Subcutaneous abdominal adipose tissue (tissue), 5 donors: ENCODE results near the gene RIPOR2.

ENCODE experiments used
- H3K27ac ChIP-seq: one replicate; pipeline ENCODE4 v1.7.0; 2013; ENCODE audit warnings: low read depth, mild to moderate bottlenecking, inconsistent platforms, low read length, moderate library complexity
- H3K27me3 ChIP-seq, 5 donors: one replicate each; pipeline ENCODE4 v1.7.0; 2013; ENCODE audit warnings: low read length in 5 of 5, inconsistent platforms in 1 of 5; ENCODE audit not compliant: control insufficient read depth in 5 of 5, insufficient read depth in 4 of 5
- H3K36me3 ChIP-seq, 5 donors: one replicate each; pipeline ENCODE4 v1.7.0; 2013; ENCODE audit warnings: low read length in 5 of 5; ENCODE audit not compliant: control insufficient read depth in 5 of 5, insufficient read depth in 5 of 5
- H3K4me1 ChIP-seq, 5 donors: one replicate each; pipeline ENCODE4 v1.7.0; 2013; ENCODE audit warnings: low read length in 5 of 5, mild to moderate bottlenecking in 3 of 5, moderate library complexity in 1 of 5; ENCODE audit not compliant: control insufficient read depth in 5 of 5, insufficient read depth in 5 of 5
- H3K4me3 ChIP-seq, 5 donors: one replicate each; pipeline ENCODE4 v1.7.0; 2013; ENCODE audit warnings: low read length in 5 of 5, low read depth in 1 of 5
- H3K9ac ChIP-seq, 5 donors: one replicate each; pipeline ENCODE4 v1.7.0; 2013; ENCODE audit warnings: low read length in 5 of 5, mild to moderate bottlenecking in 4 of 5, moderate library complexity in 3 of 5
- H3K9me3 ChIP-seq, 5 donors: one replicate each; pipeline ENCODE4 v1.7.0; 2013; ENCODE audit warnings: low read length in 5 of 5; ENCODE audit not compliant: control insufficient read depth in 5 of 5
- donor health status: healthy.
- donor health status: healthy.
- donor health status: healthy.
- donor health status: healthy.
- donor health status: healthy.

RIPOR2 gene, protein sequence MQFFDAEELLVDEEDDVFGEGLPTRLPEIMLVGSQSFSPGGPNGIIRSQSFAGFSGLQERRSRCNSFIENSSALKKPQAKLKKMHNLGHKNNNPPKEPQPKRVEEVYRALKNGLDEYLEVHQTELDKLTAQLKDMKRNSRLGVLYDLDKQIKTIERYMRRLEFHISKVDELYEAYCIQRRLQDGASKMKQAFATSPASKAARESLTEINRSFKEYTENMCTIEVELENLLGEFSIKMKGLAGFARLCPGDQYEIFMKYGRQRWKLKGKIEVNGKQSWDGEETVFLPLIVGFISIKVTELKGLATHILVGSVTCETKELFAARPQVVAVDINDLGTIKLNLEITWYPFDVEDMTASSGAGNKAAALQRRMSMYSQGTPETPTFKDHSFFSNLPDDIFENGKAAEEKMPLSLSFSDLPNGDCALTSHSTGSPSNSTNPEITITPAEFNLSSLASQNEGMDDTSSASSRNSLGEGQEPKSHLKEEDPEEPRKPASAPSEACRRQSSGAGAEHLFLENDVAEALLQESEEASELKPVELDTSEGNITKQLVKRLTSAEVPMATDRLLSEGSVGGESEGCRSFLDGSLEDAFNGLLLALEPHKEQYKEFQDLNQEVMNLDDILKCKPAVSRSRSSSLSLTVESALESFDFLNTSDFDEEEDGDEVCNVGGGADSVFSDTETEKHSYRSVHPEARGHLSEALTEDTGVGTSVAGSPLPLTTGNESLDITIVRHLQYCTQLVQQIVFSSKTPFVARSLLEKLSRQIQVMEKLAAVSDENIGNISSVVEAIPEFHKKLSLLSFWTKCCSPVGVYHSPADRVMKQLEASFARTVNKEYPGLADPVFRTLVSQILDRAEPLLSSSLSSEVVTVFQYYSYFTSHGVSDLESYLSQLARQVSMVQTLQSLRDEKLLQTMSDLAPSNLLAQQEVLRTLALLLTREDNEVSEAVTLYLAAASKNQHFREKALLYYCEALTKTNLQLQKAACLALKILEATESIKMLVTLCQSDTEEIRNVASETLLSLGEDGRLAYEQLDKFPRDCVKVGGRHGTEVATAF

DNA sequence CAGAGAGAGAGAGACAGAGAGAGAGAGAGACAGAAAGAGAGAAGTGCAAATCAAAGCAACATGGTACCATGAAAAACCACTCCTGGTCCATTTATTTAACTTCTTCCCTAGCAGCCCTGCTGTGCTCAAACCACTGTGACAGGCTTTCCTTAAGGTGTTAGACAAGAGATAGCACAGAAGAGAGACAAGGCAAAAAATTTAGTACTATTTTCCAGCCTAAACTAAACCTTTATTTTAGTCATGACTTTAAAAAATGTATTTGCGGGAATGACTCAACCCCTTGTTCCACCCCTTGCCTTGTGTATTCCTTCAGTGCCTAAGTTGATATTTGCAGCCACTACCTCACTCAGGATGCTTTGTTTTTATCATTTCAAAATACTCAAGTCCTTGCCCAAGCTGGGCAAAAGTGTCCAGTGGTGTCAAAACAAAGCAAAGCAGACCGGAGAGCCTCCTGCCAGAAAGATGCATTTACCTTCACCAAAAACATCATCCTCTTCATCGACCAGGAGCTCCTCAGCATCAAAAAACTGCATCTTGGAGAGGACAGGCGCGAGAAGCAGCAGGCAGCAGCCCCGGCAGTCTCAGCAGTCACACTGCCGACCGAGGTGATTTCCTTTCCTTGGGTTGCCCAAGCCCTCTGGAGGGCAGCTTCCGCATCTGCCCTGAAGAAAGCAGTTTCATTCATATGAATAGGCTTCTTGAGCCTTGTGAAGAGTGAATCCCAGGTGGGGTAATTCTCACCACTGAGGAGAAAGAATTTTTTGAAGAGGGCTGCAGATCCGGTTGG is at the start of gene RIPOR2:
Gene RIPOR2, minus strand, starts transcription at position 595 of the 787 bp plus-strand sequence. Its CDS starts 62 bp downstream, at position 533.
- Histone ChIP-seq H3K36me3 (no peaks in the 10 kb centered on the region), H3K27ac (no peak within 1 kb of the TSS), H3K9me3 (no peaks in the 10 kb centered on the region), H3K4me1 (peaks cover 3 to 19% (median 14%) of the 10 kb centered on the region in 5 donors), H3K27me3 (no peaks in the 10 kb centered on the region), H3K9ac (no peak within 1 kb of the TSS), H3K4me3 (peak within 1 kb of the TSS in 1 of 5 donors; percentile 13)

DNA sequence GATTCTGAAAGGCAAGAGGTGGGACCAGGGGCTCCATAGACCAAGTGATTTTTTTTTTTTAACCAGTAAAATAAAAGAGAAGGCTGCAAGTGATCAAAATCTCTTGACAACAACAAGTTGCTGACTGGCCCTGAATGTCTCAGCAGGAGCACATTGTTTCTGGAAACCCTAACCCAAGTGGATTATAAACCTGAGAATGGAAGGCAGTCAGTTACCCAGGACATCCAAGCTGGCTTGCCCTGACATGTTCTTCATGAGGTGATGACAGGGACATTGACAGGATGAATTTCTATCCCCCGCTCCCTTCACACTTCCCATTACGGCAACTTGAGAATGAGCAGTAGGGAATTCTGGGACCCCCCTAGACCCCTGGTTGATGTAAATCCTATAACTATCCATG is 49.6 kb upstream of the RIPOR2 start:
- H3K27ac ChIP-seq, result no peak overlapping the region
- peaks cover 0 to 2% (median 0%) of the 10 kb centered on the region in 5 donors for H3K27me3 ChIP-seq
- H3K4me3 ChIP-seq, result no peak overlapping the region
- H3K4me1 ChIP-seq, result no peaks in the 10 kb centered on the region
- no peak overlapping the region for H3K9ac ChIP-seq
- no peaks in the 10 kb centered on the region for H3K36me3 ChIP-seq
- H3K9me3 ChIP-seq, result peaks cover 0 to 10% (median 7%) of the 10 kb centered on the region in 5 donors

DNA sequence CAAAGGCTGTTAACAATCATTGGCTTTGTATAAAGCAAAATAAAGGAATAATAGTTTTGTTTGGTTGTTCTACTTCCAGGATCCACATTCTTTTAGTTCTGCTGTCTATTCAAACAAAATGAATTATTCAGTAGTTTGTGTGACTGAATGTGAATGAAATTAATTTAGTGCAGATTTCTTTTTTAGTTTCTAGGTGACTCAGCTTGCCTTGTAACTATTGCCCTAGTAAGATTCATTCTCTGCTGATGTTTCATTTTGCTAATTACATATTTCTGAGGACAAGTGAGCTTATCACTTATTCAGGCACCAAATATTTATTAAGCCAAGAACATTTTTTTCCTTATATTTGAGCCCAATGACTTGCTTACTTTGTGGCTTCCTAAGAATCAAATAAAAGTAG is 46.5 kb upstream of the RIPOR2 start:
- peaks cover 0 to 4% (median 0%) of the 10 kb centered on the region in 5 donors for H3K9me3 ChIP-seq
- H3K9ac ChIP-seq, result no peak overlapping the region
- peaks cover 0 to 2% (median 0%) of the 10 kb centered on the region in 5 donors for H3K27me3 ChIP-seq
- no peak overlapping the region for H3K4me3 ChIP-seq
- H3K27ac ChIP-seq, result no peak overlapping the region
- H3K36me3 ChIP-seq, result no peaks in the 10 kb centered on the region
- H3K4me1 ChIP-seq, result no peaks in the 10 kb centered on the region

DNA sequence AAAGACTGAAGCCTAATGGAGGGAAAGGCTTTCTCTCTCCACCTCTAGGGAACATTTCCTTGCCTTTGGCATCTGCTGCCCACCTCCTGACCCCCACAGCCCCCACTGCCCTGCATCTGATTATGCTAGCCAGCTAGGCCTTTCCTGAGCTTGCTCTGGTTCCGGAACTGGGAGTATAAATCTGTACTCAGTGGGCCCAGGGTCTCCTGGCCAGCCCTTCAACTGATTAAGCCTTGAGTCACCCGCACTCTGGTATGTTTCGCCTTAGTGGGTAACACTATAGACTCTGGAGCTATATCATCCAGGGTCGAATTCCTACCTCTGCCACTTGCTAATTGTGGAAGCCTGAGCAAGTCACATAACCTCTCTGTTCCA is 45.6 kb upstream of the RIPOR2 start:
- no peak overlapping the region for H3K9ac ChIP-seq
- no peaks in the 10 kb centered on the region for H3K9me3 ChIP-seq
- H3K36me3 ChIP-seq, result no peaks in the 10 kb centered on the region
- no peak overlapping the region for H3K27ac ChIP-seq
- H3K27me3 ChIP-seq, result peaks cover 0 to 2% (median 0%) of the 10 kb centered on the region in 5 donors
- no peaks in the 10 kb centered on the region for H3K4me1 ChIP-seq
- no peak overlapping the region for H3K4me3 ChIP-seq

DNA sequence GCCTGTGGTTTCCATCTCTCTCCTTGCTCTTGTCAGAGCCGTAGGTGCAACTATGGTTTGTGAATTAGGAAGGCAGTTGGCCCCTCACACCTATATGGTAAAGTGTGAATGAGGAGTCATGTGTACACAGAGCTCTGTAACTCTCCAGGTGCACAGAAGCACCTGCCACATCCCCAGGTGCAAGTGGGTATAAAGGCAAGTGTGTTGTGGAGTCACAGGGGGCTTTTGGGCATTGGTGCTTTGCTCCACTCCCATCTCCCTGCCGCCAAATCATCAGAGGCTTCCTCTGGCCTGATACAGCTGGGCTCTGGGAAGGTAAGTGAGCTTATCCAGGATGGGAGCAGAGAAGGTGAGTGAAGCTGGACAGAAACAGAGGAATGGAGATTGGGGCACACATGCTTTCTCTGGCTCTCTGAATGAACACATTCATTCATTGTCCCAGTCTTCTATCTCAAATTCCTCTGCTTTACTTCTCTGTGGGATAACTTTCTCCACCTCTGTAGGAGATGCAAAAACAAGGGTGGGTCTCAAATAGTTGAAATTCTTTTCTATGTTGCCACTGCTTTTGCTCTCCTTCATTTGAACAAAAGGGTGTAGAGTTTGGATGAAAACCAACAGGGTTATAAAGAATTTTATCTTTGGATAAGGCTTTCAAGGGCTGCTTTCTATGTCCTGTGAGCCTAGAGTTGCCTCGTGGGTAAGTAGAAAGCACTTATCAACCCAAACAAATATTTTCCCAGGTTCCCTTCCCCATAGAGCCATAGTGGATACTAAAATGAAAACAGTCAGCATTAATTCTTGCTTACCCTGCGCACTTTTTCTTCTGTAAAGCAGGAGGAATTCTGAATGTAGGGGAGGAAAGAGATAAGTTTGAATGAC is 45.0 kb upstream of the RIPOR2 start:
- no peak overlapping the region for H3K27ac ChIP-seq
- no peak overlapping the region for H3K4me3 ChIP-seq
- no peaks in the 10 kb centered on the region for H3K36me3 ChIP-seq
- H3K27me3 ChIP-seq, result peaks cover 0 to 2% (median 0%) of the 10 kb centered on the region in 5 donors
- no peak overlapping the region for H3K9ac ChIP-seq
- H3K4me1 ChIP-seq, result no peaks in the 10 kb centered on the region
- H3K9me3 ChIP-seq, result no peaks in the 10 kb centered on the region

DNA sequence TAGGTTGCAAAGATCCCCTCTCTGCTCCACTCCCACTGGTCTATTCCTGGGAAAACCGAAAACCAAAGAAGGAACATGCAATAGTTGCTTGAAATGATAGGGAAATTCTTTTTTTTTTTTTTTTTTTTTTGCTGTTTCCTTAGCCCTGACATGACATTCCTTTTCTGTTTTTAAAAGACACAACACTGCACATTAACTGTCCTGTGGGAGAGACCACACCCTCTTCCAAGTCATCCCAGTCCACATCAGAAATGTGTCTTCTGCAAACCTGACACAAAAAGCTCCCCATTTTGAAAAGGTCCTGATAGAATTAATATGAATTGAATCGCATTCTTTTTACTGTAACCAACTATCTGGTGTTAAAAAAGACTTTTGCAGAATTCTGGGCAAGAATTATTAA is 43.4 kb upstream of the RIPOR2 start:
- no peaks in the 10 kb centered on the region for H3K36me3 ChIP-seq
- peaks cover 0 to 2% (median 0%) of the 10 kb centered on the region in 5 donors for H3K27me3 ChIP-seq
- H3K4me3 ChIP-seq, result no peak overlapping the region
- H3K9me3 ChIP-seq, result no peaks in the 10 kb centered on the region
- H3K9ac ChIP-seq, result no peak overlapping the region
- H3K4me1 ChIP-seq, result no peaks in the 10 kb centered on the region
- no peak overlapping the region for H3K27ac ChIP-seq

DNA sequence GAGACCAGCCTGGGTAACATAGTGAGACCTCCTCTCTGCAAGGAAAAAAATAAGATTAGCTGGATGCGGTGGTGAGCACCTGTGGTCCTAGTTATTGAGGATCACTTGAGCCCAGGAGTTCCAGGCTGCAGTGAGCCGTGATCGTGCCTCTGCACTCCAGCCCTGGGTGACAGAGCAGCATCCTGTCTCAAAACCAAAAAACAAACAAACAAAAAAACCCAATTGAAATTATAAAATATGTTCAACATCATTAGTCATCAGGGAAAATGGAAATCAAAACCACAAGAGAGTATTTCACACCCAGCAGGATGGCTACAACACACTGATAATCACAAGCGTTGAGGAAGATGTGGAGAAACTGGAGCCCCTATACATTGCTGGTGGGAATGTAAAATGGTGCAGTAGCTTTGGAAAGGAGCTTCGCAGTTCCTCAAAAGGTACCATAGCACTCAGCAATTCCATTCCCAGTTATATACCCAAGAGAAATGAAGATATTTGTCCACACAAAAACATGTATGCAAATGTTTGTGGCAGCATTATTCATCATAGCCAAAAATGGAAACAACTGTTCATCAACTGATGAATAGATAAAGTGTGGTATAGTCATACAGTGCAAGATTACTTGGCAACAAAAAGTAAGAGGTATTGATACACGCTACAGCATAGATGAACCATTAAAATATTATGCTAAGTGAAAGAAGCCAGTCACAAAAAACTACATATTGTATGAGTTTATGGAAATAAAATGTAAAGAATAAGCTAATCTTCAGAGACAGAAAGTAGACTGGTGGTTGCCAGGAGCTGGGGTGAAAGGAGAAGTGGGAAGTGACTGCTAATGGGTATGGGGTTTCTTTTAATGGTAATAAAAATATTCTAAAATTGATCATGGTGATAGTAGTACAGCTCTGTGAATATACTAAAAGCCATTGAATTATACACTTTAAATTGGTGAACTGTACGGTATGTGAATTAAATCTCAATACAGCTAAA is 38.7 kb upstream of the RIPOR2 start:
- no peaks in the 10 kb centered on the region for H3K4me1 ChIP-seq
- H3K27me3 ChIP-seq, result no peaks in the 10 kb centered on the region
- no peaks in the 10 kb centered on the region for H3K36me3 ChIP-seq
- no peak overlapping the region for H3K27ac ChIP-seq
- H3K4me3 ChIP-seq, result no peak overlapping the region
- no peaks in the 10 kb centered on the region for H3K9me3 ChIP-seq
- H3K9ac ChIP-seq, result no peak overlapping the region

DNA sequence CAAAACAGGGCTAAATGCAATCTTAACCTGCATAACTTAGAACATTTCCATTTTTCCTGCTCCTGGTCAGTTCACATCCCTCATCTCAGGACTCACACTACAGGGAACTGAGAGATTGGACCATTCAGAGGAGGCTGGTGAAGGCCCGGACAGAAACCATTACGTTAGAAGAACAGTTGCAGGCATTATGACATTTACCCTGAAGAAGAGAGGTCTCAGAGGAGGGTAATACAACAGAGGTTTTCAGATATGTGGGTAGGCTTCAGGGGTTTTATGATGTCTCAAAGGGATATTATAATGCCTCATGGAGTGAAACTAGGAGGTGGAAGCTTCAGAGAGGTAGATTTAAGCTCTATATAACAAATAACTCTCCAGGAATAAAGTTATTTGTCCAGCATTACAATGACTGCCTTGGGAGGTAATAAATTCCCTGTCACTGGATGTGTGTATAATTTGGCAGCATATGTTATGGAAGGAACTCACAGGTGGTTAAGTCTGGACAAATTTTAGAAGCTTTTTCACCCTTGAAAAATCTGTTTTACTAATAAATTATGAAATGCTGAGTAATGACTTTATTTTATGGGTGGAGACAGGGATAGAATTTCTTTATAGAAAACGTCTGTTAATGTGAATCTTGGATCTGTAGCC is 36.7 kb upstream of the RIPOR2 start:
- Histone ChIP-seq H3K9ac (no peak overlapping the region), H3K9me3 (no peaks in the 10 kb centered on the region), H3K27ac (no peak overlapping the region), H3K4me1 (no peaks in the 10 kb centered on the region), H3K4me3 (no peak overlapping the region), H3K36me3 (no peaks in the 10 kb centered on the region), H3K27me3 (no peaks in the 10 kb centered on the region)
